OCI-LY1 (cell line): ENCODE measurements around the gene ST7.
"Not testable (repeated sequence)": the region's sequence is repeated elsewhere in the genome, so short reads cannot be mapped to it uniquely, and the experiment has no call there.

Experiments
- H2AFZ ChIP-seq: fragments of 200-600 bp; sonication (generic), shearing (Covaris generic); 2 replicates; pipeline ENCODE4 v1.6.0; 2014; ENCODE audit warnings: antibody characterized with exemption, mild to moderate bottlenecking, low read length
- H3F3A ChIP-seq: fragments of 200-600 bp; sonication (generic), shearing (Covaris generic); 2 replicates; pipeline ENCODE4 v1.6.0; 2014; ENCODE audit warnings: mild to moderate bottlenecking, antibody characterized with exemption, low read length, moderate library complexity; ENCODE audit not compliant: insufficient read depth
- H3K27ac ChIP-seq: fragments of 200-600 bp; sonication (generic); 2 replicates; pipeline ENCODE4 v1.5.1; 2014; ENCODE audit warnings: low read length, mixed run types, mild to moderate bottlenecking, low read depth; ENCODE audit not compliant: poor library complexity, severe bottlenecking
- H3K27me3 ChIP-seq: fragments of 200-600 bp; sonication (generic); 2 replicates; pipeline ENCODE4 v1.6.0; 2014; ENCODE audit warnings: antibody characterized with exemption, mild to moderate bottlenecking, low read length, moderate library complexity; ENCODE audit not compliant: insufficient read depth
- H3K36me3 ChIP-seq: fragments of 200-600 bp; sonication (generic); 2 replicates; pipeline ENCODE4 v1.6.1; 2014; ENCODE audit warnings: mild to moderate bottlenecking, antibody characterized with exemption, low read length, moderate library complexity, mixed read lengths; ENCODE audit not compliant: insufficient read depth
- H3K4me1 ChIP-seq: fragments of 200-600 bp; sonication (generic); 2 replicates; pipeline ENCODE4 v1.5.1; 2014; ENCODE audit warnings: mild to moderate bottlenecking, low read length, moderate library complexity; ENCODE audit not compliant: insufficient read depth, severe bottlenecking
- H3K4me2 ChIP-seq: fragments of 200-600 bp; sonication (generic), shearing (Covaris generic); 2 replicates; pipeline ENCODE4 v1.6.1; 2014; ENCODE audit warnings: low read length
- H3K4me3 ChIP-seq: fragments of 200-600 bp; sonication (generic); 2 replicates; pipeline ENCODE4 v1.5.1; 2014; ENCODE audit warnings: low read length, low read depth, mild to moderate bottlenecking, mixed read lengths; ENCODE audit not compliant: poor library complexity, severe bottlenecking
- H3K79me2 ChIP-seq: fragments of 200-600 bp; shearing (Covaris generic); 2 replicates; pipeline ENCODE4 v1.6.1; 2016; ENCODE audit warnings: mixed run types, low read length, mixed read lengths; ENCODE audit not compliant: insufficient read depth
- H3K9ac ChIP-seq: fragments of 200-600 bp; sonication (generic), shearing (Covaris generic); 2 replicates; pipeline ENCODE4 v1.6.1; 2014; ENCODE audit warnings: mild to moderate bottlenecking, low read length, mixed read lengths
- H3K9me2 ChIP-seq: fragments of 200-600 bp; sonication (generic), shearing (Covaris generic); 2 replicates; pipeline ENCODE4 v1.6.1; 2014; ENCODE audit warnings: low read depth, mild to moderate bottlenecking, low read length, mixed read lengths
- H3K9me3 ChIP-seq: fragments of 200-600 bp; shearing (Covaris generic); 2 replicates; pipeline ENCODE4 v1.6.1; 2014; ENCODE audit warnings: low read length, mixed read lengths
- H4K20me1 ChIP-seq: fragments of 200-600 bp; sonication (generic), shearing (Covaris generic); 2 replicates; pipeline ENCODE4 v1.6.0; 2016; ENCODE audit warnings: mild to moderate bottlenecking, low read length; ENCODE audit not compliant: insufficient read depth
- EZH2 ChIP-seq: fragments of 200-600 bp; sonication (generic), shearing (Covaris generic); IDR thresholded peaks from 2 replicates; pipeline ENCODE4 v1.8.0; 2017; ENCODE audit warnings: borderline replicate concordance, mixed run types, mild to moderate bottlenecking, antibody characterized with exemption, low read length, moderate library complexity, mixed read lengths
- TF ChIP-seq, protein P1 (sequence below): fragments of 200-600 bp; sonication (generic), shearing (Covaris generic); IDR thresholded peaks from 2 replicates; pipeline ENCODE4 v1.5.1; 2017; ENCODE audit warnings: mild to moderate bottlenecking, antibody characterized with exemption, low read length, moderate library complexity, mixed read lengths

ST7 gene

DNA sequence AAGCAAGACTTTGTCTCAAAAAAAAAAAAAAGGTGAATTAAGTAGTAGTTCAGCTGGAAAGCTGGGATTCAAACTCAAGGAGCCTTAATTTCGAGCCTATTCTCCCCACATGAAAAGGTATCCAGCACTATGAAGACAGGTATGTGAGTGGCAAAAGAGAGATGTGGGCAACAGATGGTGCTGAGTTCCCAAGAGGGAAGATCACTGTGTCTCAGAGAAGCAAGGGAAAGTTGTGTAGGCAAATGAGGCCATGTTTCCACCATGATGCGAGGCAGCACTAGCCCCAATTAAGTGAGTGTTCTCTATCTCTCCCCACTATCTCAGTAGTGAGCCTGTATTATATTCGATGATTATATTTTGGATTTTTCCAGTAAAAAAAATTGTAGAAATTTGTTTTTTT, 19.8 kb upstream of the ST7 start:
- H3K9me3 ChIP-seq, result no peaks in the 10 kb centered on the region
- no peaks in the 10 kb centered on the region for H3F3A ChIP-seq
- TF ChIP-seq EZH2, result no peak
- TF ChIP-seq, protein P1, sequence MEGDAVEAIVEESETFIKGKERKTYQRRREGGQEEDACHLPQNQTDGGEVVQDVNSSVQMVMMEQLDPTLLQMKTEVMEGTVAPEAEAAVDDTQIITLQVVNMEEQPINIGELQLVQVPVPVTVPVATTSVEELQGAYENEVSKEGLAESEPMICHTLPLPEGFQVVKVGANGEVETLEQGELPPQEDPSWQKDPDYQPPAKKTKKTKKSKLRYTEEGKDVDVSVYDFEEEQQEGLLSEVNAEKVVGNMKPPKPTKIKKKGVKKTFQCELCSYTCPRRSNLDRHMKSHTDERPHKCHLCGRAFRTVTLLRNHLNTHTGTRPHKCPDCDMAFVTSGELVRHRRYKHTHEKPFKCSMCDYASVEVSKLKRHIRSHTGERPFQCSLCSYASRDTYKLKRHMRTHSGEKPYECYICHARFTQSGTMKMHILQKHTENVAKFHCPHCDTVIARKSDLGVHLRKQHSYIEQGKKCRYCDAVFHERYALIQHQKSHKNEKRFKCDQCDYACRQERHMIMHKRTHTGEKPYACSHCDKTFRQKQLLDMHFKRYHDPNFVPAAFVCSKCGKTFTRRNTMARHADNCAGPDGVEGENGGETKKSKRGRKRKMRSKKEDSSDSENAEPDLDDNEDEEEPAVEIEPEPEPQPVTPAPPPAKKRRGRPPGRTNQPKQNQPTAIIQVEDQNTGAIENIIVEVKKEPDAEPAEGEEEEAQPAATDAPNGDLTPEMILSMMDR, result no peak
- H3K9ac ChIP-seq, result no peak overlapping the region
- no peaks in the 10 kb centered on the region for H3K36me3 ChIP-seq
- H3K4me1 ChIP-seq, result no peaks in the 10 kb centered on the region
- no peak overlapping the region for H3K4me3 ChIP-seq
- no peak overlapping the region for H2AFZ ChIP-seq
- no peaks in the 10 kb centered on the region for H3K9me2 ChIP-seq
- H3K4me2 ChIP-seq, result no peak overlapping the region
- H3K27ac ChIP-seq, result no peak overlapping the region
- H3K27me3 ChIP-seq, result peaks cover 13% of the 10 kb centered on the region; the same call in 1 of the 2 replicates
- no peaks in the 10 kb centered on the region for H3K79me2 ChIP-seq
- H4K20me1 ChIP-seq, result no peaks in the 10 kb centered on the region

DNA sequence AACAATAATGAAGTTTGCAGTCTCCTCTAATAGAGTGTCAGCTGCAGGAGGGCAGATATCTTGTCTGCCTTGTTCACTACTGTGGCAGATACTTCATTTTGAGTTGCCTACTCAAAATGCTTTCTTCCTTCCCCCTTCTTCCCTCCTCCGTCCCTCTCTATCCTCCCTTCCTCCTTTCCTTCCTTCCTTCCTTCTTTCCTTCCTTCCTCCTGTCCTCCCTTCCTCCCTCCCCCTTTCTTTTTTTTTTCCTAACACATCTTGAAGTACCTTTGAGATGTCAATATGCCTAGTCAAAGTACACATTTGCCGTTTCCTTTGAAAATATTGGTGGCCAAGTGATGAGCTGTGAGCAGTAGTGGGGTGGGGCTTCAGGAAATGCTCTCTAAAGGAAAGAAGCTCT, 18.7 kb upstream of the ST7 start:
- Histone ChIP-seq H3K9me2 (no peaks in the 10 kb centered on the region), H3K27me3 (peaks cover 13% of the 10 kb centered on the region; the same call in 1 of the 2 replicates), H3K4me3 (no peak overlapping the region), H3F3A (no peaks in the 10 kb centered on the region), H3K36me3 (no peaks in the 10 kb centered on the region), H3K27ac (no peak overlapping the region), H3K4me1 (no peaks in the 10 kb centered on the region), H3K79me2 (no peaks in the 10 kb centered on the region), H3K9me3 (no peaks in the 10 kb centered on the region), H3K9ac (no peak overlapping the region), H4K20me1 (no peaks in the 10 kb centered on the region), H3K4me2 (no peak overlapping the region), H2AFZ (no peak overlapping the region)
- TF ChIP-seq EZH2, result no peak
- TF ChIP-seq, protein P1, result no peak

DNA sequence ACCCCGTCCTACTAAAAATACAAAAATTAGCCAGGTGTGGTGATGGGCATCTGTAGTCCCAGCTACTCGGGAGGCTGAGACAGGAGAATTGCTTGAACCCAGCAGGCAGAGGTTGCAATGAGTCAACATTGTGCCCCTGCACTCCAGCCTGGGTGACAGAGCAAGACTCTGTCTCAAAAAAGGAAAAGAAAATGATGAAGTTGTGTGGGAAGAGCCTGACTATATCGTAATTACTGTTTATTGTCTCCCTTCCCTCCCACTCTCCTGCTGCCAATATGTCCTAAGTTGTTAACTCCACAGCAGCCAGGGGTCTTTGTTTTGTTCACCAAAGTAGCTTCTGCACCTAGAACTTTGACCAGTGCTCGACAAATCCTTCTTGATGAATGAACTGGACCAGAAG, 16.5 kb upstream of the ST7 start:
- H3K4me1 ChIP-seq, H3K36me3 ChIP-seq, H3K4me3 ChIP-seq, H3K79me2 ChIP-seq, H3K27ac ChIP-seq, H2AFZ ChIP-seq, H4K20me1 ChIP-seq, H3F3A ChIP-seq, H3K9me3 ChIP-seq, H3K9me2 ChIP-seq, H3K9ac ChIP-seq, H3K4me2 ChIP-seq: not testable (repeated sequence)
- H3K27me3 ChIP-seq, result peaks cover 13% of the 10 kb centered on the region; the same call in 1 of the 2 replicates

DNA sequence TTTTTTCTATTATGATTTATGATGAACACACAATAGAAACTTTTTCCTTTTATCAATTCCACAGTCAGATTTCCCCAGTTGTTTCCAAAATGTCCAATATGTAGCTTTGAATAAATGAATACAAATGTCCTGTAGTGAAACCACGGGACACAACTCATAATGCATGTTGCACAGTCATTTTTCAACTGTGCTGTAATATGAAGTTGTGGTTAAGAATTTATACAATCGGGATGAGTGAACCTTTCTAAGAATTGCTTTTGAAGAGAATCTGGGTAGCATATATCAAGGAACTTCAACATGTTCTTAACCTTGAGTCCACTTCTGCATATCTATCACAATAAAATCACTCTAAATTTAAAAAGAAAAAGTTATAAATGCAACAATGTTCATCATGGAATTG, 14.6 kb upstream of the ST7 start:
- Histone ChIP-seq H2AFZ (no peak overlapping the region), H3K4me1 (no peaks in the 10 kb centered on the region), H3K79me2 (no peaks in the 10 kb centered on the region), H3K27ac (no peak overlapping the region), H3K9me2 (no peaks in the 10 kb centered on the region), H3K4me3 (no peak overlapping the region), H3K36me3 (no peaks in the 10 kb centered on the region), H3F3A (no peaks in the 10 kb centered on the region), H3K27me3 (peaks cover 13% of the 10 kb centered on the region; the same call in 1 of the 2 replicates), H3K4me2 (no peak overlapping the region), H3K9me3 (no peaks in the 10 kb centered on the region), H3K9ac (no peak overlapping the region), H4K20me1 (no peaks in the 10 kb centered on the region)
- TF ChIP-seq EZH2, result no peak
- TF ChIP-seq, protein P1, result no peak
